Suprapubic skin (tissue), 4 donors: ENCODE measurements around the gene EIPR1.

Experiments used
- EP300 ChIP-seq: sonication (generic); formaldehyde crosslinking; IDR thresholded peaks from one replicate; pipeline ENCODE4 v1.6.1; 2017; ENCODE audit warnings: antibody characterized with exemption
- POLR2A ChIP-seq, 2 donors: fragments of 450-650 bp; IDR thresholded peaks; one replicate each; pipeline ENCODE4 v1.6.1; 2017; ENCODE audit warnings: antibody characterized with exemption in 2 of 2, mild to moderate bottlenecking in 2 of 2, moderate library complexity in 2 of 2
- POLR2AphosphoS5 ChIP-seq, 3 donors: sonication (generic); formaldehyde crosslinking; IDR thresholded peaks; one replicate each; pipeline ENCODE4 v1.6.1; 2017; ENCODE audit warnings: antibody characterized with exemption in 3 of 3
- TF ChIP-seq, protein P1 (sequence below), 2 donors: fragments of 200-600 bp in 1 of 2; fragments of 450-650 bp in 1 of 2; sonication (generic) in 1 of 2; IDR thresholded peaks; one replicate each; pipeline ENCODE4 v1.5.1; 2016 to 2019; ENCODE audit warnings: antibody characterized with exemption in 2 of 2, mild to moderate bottlenecking in 1 of 2, moderate library complexity in 1 of 2

DNA sequence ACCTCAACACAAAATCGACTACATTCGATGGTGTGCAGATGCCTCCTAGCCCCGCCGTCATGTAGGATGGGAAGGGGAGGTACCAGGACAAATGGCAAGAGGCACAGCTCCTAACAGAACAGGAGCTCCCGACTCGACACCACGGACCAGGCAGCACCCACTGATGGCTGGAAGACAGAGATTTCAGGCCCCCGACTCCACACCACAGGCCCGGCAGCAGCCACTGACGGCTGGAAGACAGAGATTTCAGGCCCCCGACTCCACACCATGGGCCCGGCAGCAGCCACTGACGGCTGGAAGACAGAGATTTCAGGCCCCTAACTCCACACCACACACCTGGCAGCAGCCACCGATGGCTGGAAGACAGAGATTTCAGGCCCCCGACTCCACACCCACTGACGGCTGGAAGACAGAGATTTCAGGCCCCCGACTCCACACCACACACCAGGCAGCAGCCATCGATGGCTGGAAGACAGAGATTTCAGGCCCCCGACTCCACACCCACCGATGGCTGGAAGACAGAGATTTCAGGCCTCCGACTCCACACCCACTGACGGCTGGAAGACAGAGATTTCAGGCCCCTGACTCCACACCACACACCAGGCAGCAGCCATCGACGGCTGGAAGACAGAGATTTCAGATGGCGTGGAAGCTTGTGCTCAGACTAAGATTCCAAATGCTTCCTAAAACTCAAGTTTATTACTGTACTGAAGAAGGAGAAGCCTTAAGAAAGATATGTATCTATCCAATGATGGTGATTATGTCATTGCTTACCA, 135.5 kb downstream of the EIPR1 start:
- TF ChIP-seq, protein P1, sequence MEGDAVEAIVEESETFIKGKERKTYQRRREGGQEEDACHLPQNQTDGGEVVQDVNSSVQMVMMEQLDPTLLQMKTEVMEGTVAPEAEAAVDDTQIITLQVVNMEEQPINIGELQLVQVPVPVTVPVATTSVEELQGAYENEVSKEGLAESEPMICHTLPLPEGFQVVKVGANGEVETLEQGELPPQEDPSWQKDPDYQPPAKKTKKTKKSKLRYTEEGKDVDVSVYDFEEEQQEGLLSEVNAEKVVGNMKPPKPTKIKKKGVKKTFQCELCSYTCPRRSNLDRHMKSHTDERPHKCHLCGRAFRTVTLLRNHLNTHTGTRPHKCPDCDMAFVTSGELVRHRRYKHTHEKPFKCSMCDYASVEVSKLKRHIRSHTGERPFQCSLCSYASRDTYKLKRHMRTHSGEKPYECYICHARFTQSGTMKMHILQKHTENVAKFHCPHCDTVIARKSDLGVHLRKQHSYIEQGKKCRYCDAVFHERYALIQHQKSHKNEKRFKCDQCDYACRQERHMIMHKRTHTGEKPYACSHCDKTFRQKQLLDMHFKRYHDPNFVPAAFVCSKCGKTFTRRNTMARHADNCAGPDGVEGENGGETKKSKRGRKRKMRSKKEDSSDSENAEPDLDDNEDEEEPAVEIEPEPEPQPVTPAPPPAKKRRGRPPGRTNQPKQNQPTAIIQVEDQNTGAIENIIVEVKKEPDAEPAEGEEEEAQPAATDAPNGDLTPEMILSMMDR (IDR thresholded peaks at IDR 0.05): no peak
- no peak for TF ChIP-seq POLR2A (IDR thresholded peaks at IDR 0.05)
- no peak for TF ChIP-seq POLR2AphosphoS5 (IDR thresholded peaks at IDR 0.05)
- TF ChIP-seq EP300: no peak
